GM19035 (cell line): ENCODE measurements around the gene ELAC2.
A peak's percentile ranks its signal among the peaks of the same experiment; 100 is the strongest.

ENCODE experiments used
- ATAC-seq: cut with Tn5 transposase; IDR thresholded peaks from one replicate; pipeline ENCODE4 v1.9.1; 2021; ENCODE audit not compliant: unreplicated experiment

The ELAC2 gene

GRCh38 chr17:13024526-13025257 lies 6.9 kb upstream of the ELAC2 start:
- ATAC-seq: peak; percentile 84

- ATAC-seq: no peak
Measured at GRCh38 chr17:13024016-13024415, 6.2 kb upstream of the ELAC2 start.

- peak; percentile 26 for ATAC-seq
Measured at GRCh38 chr17:13016881-13017654, 759 bp downstream of the ELAC2 start.

GRCh38 chr17:13014801-13015200 lies 3.0 kb downstream of the ELAC2 start:
- no peak for ATAC-seq

DNA sequence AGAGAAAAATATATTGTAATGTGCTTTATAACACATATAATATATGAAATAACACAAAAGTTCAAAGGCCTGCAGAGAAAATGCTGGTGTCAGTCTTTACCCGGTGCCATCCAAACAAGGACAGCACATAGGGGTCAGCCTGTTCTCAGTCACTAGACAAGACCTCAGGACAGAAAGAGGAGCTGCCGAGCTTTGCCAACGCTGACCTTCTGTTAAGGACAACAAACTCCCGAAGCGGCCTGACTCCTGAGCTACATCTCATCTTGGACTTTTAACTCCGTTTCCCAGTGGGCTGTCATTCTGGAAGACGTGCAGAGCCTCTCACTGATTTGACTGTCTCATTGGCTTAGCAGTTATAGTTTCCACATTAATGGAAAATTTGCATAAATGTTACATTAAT lies 6.9 kb downstream of the ELAC2 start:
- ATAC-seq: no peak

- no peak for ATAC-seq
Measured at GRCh38 chr17:13008461-13008860, 9.4 kb downstream of the ELAC2 start.

GRCh38 chr17:13005530-13005929 lies 12.3 kb downstream of the ELAC2 start:
- no peak for ATAC-seq

- ATAC-seq: no peak
Measured at GRCh38 chr17:13004336-13004735, 13.5 kb downstream of the ELAC2 start.

DNA sequence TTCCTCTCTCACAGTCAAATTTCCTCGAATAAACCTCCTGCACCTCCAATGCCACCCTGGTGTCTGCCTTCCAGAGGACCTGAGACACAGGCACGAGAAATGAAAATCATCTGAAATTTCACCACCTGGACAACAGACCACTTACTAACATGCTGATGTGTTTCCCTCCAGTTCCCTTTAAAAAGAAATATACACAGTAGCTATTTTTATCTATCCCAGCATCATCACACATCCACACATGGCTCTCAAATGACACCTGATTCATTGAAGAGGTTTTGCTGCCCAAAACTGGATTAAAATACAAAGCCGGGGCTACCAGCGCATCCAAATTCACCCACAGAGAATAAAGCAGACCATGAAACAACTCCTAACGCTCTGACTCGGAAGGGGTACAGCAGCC lies 13.9 kb downstream of the ELAC2 start:
- no peak for ATAC-seq

DNA sequence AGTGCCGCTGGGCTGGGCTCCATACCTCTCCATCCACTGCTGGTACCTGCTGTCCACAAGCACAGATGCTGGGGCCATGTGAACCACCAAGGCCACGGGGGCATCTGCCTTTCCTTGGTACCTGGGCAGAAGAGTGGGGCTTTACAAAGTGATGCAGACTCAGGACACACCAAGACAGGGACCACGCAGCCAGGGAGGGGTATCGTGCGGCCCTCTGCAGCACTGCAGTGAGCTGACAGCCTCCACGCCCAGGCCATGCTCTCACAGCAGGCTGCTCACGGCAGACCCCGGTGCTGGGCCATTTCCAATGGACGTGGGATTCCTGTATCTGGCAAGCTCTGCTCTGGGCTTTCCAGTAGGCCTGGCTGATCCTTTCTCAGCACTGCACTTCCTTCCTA lies 14.4 kb downstream of the ELAC2 start:
- ATAC-seq: no peak

- ATAC-seq: no peak
Measured at GRCh38 chr17:13002761-13003453, 14.9 kb downstream of the ELAC2 start.

DNA sequence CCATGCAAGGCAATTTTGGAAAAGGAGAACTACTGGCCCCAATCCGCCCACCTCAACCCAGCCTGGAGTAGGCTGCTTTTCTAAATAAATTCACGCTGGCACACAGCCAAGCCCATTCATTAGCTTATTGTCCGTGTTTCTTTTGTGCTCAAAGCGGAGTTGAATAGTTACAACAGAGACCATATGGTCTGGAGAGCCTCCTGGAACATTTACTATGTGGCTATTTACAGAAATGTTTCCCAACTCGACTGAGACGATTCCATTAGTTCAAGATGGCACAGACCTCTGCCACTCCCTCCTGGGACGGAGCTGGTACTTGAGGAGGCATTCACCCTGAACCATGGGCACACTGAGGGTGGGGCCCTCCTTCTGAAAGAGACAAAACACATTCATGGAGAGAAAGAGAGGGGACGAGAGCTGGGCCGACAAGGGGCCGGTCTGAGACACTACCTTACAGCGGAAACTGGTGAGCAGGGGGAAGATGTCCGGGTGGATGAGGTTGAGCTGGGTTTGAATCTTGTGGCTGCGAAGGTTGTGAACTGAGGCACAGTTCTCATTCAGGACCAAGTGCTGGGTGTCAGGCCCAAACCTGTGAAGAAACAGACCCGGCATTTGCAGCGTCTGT lies 15.7 kb downstream of the ELAC2 start:
- no peak for ATAC-seq

- no peak for ATAC-seq
Measured at GRCh38 chr17:13000561-13000960, 17.3 kb downstream of the ELAC2 start.

GRCh38 chr17:12998874-12999273 lies 19.0 kb downstream of the ELAC2 start:
- ATAC-seq: no peak

GRCh38 chr17:12998461-12998860 lies 19.4 kb downstream of the ELAC2 start:
- no peak for ATAC-seq

- no peak for ATAC-seq
Measured at GRCh38 chr17:12996941-12997340, 20.9 kb downstream of the ELAC2 start.

DNA sequence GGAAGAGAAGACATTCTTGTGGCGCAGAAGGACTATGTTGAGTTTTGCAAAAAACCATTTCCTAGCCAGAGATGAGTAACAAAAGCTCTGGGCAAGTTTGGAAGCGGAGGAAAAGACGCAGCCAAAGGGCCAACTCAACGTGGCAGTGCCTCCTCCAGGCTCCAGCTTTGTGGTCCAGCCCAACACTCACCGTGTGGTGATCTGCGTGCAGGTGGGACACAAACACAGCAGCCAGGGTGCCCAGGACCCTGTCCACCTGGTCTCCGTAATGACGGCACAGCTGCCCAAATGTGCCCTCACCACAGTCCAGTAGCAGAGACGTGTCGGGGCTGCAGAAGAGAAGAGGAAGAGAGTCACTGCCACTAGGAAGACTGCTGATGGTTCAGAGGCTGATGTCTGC lies 21.5 kb downstream of the ELAC2 start:
- no peak for ATAC-seq

DNA sequence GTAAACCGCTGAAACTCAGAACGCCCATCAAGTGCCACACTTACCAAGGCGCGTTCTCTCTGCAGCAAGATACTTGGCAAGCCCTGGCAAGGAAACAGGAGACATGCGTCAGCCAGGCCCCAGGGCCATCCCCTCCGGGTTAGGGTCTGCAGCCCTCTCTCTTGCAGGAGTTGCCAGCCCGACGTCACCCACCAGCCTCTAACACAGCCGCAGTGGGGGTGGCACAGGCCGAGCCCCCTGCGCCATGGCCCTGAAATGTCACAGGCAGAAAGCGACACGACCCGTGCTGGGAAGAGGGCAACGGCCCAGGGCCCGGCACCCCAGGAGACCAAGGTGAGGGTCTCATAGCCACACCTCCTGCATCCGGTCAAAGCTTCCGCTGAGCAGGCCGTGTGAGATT lies 21.9 kb downstream of the ELAC2 start:
- no peak for ATAC-seq

DNA sequence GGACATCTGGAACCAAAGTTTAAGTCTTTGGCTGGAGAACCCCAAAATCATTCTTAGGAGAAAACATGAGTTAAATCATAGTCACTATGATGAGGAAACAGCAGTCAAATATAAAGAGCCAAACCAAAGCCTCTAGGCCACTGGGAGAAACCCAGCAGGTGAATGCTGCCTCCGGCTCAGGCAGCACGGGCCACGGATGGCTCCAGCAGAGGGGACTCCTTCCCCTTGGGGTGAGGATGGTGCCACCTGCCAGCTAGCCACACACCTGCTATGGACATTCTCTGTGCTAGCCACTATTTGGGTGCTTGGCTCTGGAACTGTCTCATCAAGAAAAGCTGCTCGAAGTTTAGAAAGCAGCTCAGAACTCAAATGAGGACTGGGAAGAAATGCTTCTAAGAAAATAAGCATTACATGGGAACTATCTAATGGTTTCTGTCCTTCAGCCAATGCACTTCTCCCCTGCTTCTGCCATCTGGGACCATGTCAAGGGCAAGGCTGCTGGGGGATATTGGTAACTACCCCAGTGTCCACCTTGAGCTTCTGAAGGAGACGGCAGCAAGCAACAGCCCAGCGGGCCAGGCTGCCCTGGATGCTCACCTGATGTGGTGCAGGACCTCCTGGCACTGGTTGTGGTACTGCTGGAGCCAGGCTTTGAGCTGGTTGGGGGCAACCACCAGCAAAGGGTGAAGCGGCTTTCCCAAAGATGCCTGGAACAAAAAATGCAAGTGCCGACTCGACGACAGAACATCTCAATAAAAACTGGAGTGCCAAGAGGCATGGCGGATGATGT lies 22.5 kb downstream of the ELAC2 start:
- ATAC-seq: no peak

- no peak for ATAC-seq
Measured at GRCh38 chr17:12994341-12995074, 23.3 kb downstream of the ELAC2 start.
